Activated CD8-positive, alpha-beta memory T cell treated with anti-CD3 and anti-CD28 coated beads, Interleukin-2, amount 50 U/mL, for 48 hours (primary cell): ENCODE measurements around the gene SP140.
"Not testable (repeated sequence)": the region's sequence is repeated elsewhere in the genome, so short reads cannot be mapped to it uniquely, and the experiment has no call there.

Experiments
- DNase-seq: peaks from one replicate; pipeline ENCODE4 v3.0.0-alpha.2; 2020

The SP140 gene

GRCh38 chr2:230328155-230328458, 102.6 kb downstream of the SP140 start:
- no peak for DNase-seq

DNA sequence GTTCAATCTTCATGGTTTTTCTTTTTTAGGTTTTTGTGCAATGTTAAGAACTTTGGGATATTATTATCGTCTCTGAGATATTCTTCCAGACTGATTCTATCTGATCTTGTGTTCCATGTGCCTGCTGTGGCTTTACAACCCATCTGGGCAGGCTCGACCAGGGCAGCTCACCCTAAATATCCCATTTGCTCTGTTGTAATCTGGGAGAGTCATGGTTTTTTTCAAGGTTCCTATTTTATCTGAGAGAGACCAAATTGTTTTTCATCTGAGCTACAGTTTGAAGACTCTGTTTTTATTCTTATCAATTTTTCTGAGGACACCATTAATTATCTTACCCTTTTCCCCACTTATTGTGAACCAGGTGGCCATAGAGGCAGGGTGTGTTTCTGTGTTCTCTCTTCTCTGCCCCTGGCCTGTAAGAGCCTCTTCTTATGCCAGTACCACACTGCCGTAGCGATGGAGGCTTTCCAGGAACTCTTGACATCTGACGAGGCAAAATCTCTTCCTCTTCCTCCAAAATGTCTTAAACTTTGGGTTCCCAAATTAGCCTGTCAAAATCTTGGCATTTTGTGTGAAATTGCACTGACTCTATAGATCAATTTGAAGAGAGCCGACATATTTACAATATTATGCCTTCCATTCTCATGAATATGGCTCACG, 104.5 kb downstream of the SP140 start:
- no peak for DNase-seq

- DNase-seq, result no peak
Observed at GRCh38 chr2:230330725-230331124, 105.2 kb downstream of the SP140 start.

GRCh38 chr2:230335461-230335863, 109.9 kb downstream of the SP140 start:
- DNase-seq, result no peak

DNA sequence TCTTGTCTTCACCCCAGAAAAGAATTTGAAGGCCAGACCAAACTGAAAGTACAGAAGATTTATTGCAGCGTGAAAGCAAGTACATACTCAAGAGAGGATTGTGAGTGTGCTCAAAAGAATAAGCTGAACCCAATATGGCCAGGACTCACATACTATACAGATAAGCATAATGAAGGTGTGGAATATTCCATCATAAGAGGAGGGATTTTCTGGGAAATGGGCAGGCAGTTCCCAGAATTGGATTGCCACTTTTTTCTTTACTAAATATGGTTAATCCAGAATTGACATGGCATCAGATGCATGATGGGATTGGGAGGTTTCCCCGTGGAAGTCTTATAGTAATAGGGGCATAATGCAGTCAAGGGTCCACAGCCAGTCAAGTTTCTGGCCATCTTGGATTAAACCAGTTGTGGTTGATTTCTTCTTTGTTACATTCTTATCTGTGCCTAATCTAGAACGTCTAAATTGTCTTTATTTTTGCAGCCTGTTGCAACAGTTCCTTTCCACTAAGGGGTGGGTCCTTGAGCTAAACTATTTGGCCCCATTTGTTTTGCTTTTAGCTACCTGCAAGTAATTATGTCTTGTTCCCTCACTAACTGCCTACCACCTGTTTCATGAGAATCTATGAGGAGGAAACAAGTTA, 110.4 kb downstream of the SP140 start:
- no peak for DNase-seq

GRCh38 chr2:230341936-230342528, 116.5 kb downstream of the SP140 start:
- not testable (repeated sequence) for DNase-seq

- not testable (repeated sequence) for DNase-seq
Observed at GRCh38 chr2:230343041-230343624, 117.6 kb downstream of the SP140 start.

GRCh38 chr2:230343747-230344146, 118.2 kb downstream of the SP140 start:
- no peak for DNase-seq

- DNase-seq, result no peak
Observed at GRCh38 chr2:230346465-230346864, 120.9 kb downstream of the SP140 start.

GRCh38 chr2:230346921-230347533, 121.5 kb downstream of the SP140 start:
- DNase-seq, result no peak

GRCh38 chr2:230347659-230348305, 122.2 kb downstream of the SP140 start:
- peak; percentile 65 for DNase-seq

GRCh38 chr2:230348787-230349186, 123.3 kb downstream of the SP140 start:
- DNase-seq, result no peak

GRCh38 chr2:230356084-230356483, 130.5 kb downstream of the SP140 start:
- no peak for DNase-seq

DNA sequence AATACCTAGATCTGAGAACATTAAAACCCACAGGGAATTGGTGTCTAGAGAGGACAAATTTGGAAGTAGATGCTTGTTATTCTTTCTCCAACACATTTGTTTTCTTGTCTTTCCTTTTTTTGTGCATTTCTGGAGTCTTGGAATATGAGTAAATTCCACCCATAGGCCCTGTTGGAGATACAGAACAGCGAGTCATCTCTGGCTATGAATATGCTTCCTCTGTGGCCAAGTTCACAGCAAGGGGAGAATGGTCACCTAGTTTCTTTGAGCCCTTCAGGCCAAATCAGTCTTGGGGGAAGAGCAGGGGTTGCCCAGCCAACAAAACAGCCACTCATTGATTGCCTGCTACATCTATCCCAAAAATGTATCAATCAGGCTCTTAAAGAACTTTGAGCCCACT, 132.8 kb downstream of the SP140 start:
- DNase-seq, result no peak

DNA sequence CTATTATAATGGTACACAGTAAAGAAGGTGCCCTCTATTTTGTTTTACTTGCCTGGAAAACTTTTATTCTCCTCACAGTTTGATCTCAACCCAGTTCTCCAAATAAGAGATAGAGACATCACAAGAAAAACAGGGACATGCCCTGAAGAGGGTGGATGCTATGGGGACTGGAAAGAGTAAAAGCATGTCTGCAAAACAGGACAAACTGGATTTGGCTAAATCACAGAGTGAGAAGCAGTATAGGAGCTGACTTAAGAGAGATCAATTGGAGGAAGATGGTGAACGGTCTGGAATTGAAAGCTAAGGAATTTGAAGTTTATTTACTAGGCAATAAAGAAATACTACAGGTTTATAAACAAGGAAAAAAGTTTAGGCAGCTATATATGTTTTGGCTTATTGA, 134.5 kb downstream of the SP140 start:
- no peak for DNase-seq

- no peak for DNase-seq
Observed at GRCh38 chr2:230362030-230362691, 136.6 kb downstream of the SP140 start.
